CD4-positive, CD25-positive, alpha-beta regulatory T cell (primary cell): ENCODE results near the gene HDLBP. TPM values are rescaled to one million over a fixed set of nuclear protein-coding genes. Genes with fewer than 3 reads are reported as not detected.
"Not testable (repeated sequence)": the region's sequence is repeated elsewhere in the genome, so short reads cannot be mapped to it uniquely, and the experiment has no call there.

Experiments
- ATAC-seq, 2 donors: fragments of 150-1000 bp; cut with Tn5 transposase; one replicate each; pipeline ENCODE4 v1.10.0; 2021; ENCODE audit warnings: low read depth in 2 of 2, moderate number of reproducible peaks in 2 of 2, moderate library complexity in 1 of 2
- DNase-seq, 3 donors: peaks; one replicate each; pipeline versions ENCODE4 v3.0.0 to v3.0.0-alpha.2; 2012 to 2022; ENCODE audit warnings: mixed read lengths in 1 of 3
- H3K27ac ChIP-seq: one replicate; pipeline ENCODE4 v1.7.0; 2013; ENCODE audit warnings: mild to moderate bottlenecking, low read length; ENCODE audit not compliant: insufficient read depth, poor library complexity, severe bottlenecking
- H3K27me3 ChIP-seq: one replicate; pipeline ENCODE4 v1.7.0; 2013; ENCODE audit warnings: low read length; ENCODE audit not compliant: control insufficient read depth, insufficient read depth
- H3K36me3 ChIP-seq: one replicate; pipeline ENCODE4 v1.7.0; 2013; ENCODE audit warnings: mild to moderate bottlenecking, low read length, moderate library complexity; ENCODE audit not compliant: control insufficient read depth, insufficient read depth
- H3K4me1 ChIP-seq: 2 replicates; pipeline ENCODE4 v1.7.0; 2013; ENCODE audit warnings: mild to moderate bottlenecking, low read length; ENCODE audit not compliant: insufficient read depth, control insufficient read depth, poor library complexity, severe bottlenecking
- H3K4me3 ChIP-seq: one replicate; pipeline ENCODE4 v1.7.0; 2013; ENCODE audit warnings: low read depth, mild to moderate bottlenecking, low read length, moderate library complexity
- H3K9me3 ChIP-seq, 2 experiments: 1 replicate in 1 of 2; 2 replicates in 1 of 2; pipeline ENCODE4 v1.7.0; 2013; ENCODE audit warnings: low read length in 2 of 2, mild to moderate bottlenecking in 1 of 2, moderate library complexity in 1 of 2; ENCODE audit not compliant: control insufficient read depth in 2 of 2
- H3K27ac Mint-ChIP-seq, 3 donors: one replicate each; pipeline ENCODE4 v1.8.0; 2020 to 2022; ENCODE audit warnings: mild to moderate bottlenecking in 3 of 3, mixed read lengths in 3 of 3, moderate library complexity in 2 of 3
- H3K27me3 Mint-ChIP-seq: one replicate; pipeline ENCODE4 v1.8.0; 2022; ENCODE audit warnings: mild to moderate bottlenecking, mixed read lengths
- H3K36me3 Mint-ChIP-seq: one replicate; pipeline ENCODE4 v1.8.0; 2020; ENCODE audit warnings: mixed read lengths
- H3K4me1 Mint-ChIP-seq, 4 donors: one replicate each; pipeline ENCODE4 v1.8.0; 2020 to 2022; ENCODE audit warnings: mixed read lengths in 4 of 4, mild to moderate bottlenecking in 1 of 4
- H3K4me3 Mint-ChIP-seq, 4 donors: one replicate each; pipeline ENCODE4 v1.8.0; 2020 to 2022; ENCODE audit warnings: mild to moderate bottlenecking in 4 of 4, mixed read lengths in 4 of 4, moderate library complexity in 3 of 4
- H3K9me3 Mint-ChIP-seq, 7 donors: one replicate each; pipeline ENCODE4 v1.8.0; 2020 to 2022; ENCODE audit warnings: mixed read lengths in 7 of 7, mild to moderate bottlenecking in 3 of 7, moderate library complexity in 2 of 7
- polyA plus RNA-seq, 4 donors: library from polyadenylated mRNA; unstranded; fragments of 300-500 nt; fragmentation: Illumina TruSeq; gene quantifications; one replicate each; pipeline ENCODE4 v1.2.3, GENCODE V29; 2021
- total RNA-seq: library from RNA; stranded (reverse); gene quantifications from one replicate; pipeline ENCODE4 v1.2.3, GENCODE V29; 2022

The HDLBP gene
- total and polyA plus RNA-seq, 5 donors from 2014 or later, result 33.6 to 121 (median 41.7) TPM

- no peak for ATAC-seq
These were observed 114.6 kb downstream of the HDLBP start for GRCh38 chr2:241200822-241201395.

DNA sequence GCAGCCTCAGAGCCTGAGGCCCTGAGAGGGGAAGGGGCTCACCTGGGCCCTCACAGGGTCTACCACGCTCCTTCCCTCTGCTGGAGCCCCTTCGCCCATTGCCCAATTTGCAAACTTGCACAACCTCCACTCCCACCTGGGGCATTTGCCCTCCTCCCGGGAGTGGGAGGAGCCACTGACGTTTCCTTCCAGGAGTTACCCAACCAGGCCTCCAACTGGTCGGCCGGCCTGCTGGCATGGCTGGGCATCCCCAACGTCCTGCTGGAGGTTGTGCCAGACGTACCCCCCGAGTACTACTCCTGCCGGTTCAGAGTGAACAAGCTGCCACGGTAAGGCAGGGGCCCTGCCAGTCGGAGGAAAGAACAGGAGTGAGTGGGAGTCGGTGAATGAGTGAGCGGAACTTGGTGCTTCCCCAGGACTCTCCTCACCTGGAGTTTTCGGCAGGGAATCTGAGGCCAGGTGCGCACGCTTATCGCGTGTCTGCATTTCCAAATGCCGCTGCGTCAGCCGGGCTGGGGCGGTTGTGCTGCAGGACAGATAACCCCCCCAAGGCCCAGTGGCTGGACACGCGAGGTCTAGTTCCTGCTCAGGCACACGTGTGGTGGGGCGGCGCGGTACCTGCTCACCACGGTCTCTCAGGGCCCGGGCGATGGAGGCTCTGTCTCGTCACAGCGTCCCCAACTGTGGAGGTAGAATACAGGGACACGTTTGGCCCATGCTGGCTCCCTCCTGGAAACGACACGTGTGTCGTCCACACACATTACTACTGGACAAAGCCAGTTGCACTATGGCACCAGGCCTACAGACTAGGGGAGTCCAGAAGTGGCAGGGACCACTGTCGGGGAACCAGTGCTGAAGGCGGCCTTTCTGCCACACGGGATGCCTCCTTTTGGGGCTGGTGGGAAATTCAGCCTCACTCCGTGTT is 115.3 kb downstream of the HDLBP start:
- H3K36me3 Mint-ChIP-seq, result no peaks in the 10 kb centered on the region
- DNase-seq (no peak), ATAC-seq (no peak)
- no peaks in the 10 kb centered on the region for H3K9me3 Mint-ChIP-seq
- Histone ChIP-seq H3K36me3 (no peaks in the 10 kb centered on the region), H3K4me1 (no peaks in the 10 kb centered on the region), H3K9me3 (no peaks in the 10 kb centered on the region), H3K27me3 (no peaks in the 10 kb centered on the region), H3K4me3 (no peak overlapping the region), H3K27ac (no peak overlapping the region)
- H3K4me1 Mint-ChIP-seq, result no peaks in the 10 kb centered on the region
- H3K27ac Mint-ChIP-seq, result no peak overlapping the region
- H3K27me3 Mint-ChIP-seq, result no peaks in the 10 kb centered on the region
- no peak overlapping the region for H3K4me3 Mint-ChIP-seq

More at GRCh38 chr2:241200822-241201395, 114.6 kb downstream of the HDLBP start:
- no peak for DNase-seq
- H3K4me1 Mint-ChIP-seq, result no peaks in the 10 kb centered on the region
- no peaks in the 10 kb centered on the region for H3K27me3 Mint-ChIP-seq
- no peaks in the 10 kb centered on the region for H3K9me3 Mint-ChIP-seq
- no peaks in the 10 kb centered on the region for H3K27me3 ChIP-seq
- H3K36me3 ChIP-seq, result no peaks in the 10 kb centered on the region
- no peak overlapping the region for H3K27ac ChIP-seq
- no peaks in the 10 kb centered on the region for H3K4me1 ChIP-seq
- H3K4me3 ChIP-seq, result no peak overlapping the region
- no peaks in the 10 kb centered on the region for H3K36me3 Mint-ChIP-seq
- H3K4me3 Mint-ChIP-seq, result no peak overlapping the region
- H3K27ac Mint-ChIP-seq, result no peak overlapping the region
- no peaks in the 10 kb centered on the region for H3K9me3 ChIP-seq

DNA sequence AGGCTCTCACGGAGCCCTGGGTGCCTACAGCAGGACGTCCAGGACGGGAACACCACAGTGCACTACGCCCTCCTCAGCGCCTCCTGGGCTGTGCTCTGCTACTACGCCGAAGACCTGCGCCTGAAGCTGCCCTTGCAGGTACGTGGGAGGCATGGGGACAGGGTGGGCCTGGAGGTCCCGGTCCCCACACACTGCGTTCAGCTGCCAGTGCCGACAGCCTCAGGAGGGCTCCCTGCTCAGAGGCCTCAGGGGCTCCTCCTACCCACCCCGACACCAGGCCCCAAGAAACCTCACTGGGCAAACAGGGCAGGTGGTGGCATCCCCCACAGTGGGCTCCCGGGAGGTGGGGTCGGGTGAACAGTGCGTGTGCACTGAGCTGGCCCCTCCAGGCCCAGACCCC is 116.2 kb downstream of the HDLBP start:
- H3K27ac Mint-ChIP-seq, result no peak overlapping the region
- H3K4me1 Mint-ChIP-seq, result no peaks in the 10 kb centered on the region
- Histone ChIP-seq H3K4me1 (no peaks in the 10 kb centered on the region), H3K9me3 (no peaks in the 10 kb centered on the region), H3K27ac (no peak overlapping the region), H3K27me3 (no peaks in the 10 kb centered on the region), H3K36me3 (no peaks in the 10 kb centered on the region), H3K4me3 (no peak overlapping the region)
- DNase-seq (no peak), ATAC-seq (no peak)
- no peaks in the 10 kb centered on the region for H3K27me3 Mint-ChIP-seq
- H3K4me3 Mint-ChIP-seq, result no peak overlapping the region
- H3K36me3 Mint-ChIP-seq, result no peaks in the 10 kb centered on the region
- no peaks in the 10 kb centered on the region for H3K9me3 Mint-ChIP-seq

DNA sequence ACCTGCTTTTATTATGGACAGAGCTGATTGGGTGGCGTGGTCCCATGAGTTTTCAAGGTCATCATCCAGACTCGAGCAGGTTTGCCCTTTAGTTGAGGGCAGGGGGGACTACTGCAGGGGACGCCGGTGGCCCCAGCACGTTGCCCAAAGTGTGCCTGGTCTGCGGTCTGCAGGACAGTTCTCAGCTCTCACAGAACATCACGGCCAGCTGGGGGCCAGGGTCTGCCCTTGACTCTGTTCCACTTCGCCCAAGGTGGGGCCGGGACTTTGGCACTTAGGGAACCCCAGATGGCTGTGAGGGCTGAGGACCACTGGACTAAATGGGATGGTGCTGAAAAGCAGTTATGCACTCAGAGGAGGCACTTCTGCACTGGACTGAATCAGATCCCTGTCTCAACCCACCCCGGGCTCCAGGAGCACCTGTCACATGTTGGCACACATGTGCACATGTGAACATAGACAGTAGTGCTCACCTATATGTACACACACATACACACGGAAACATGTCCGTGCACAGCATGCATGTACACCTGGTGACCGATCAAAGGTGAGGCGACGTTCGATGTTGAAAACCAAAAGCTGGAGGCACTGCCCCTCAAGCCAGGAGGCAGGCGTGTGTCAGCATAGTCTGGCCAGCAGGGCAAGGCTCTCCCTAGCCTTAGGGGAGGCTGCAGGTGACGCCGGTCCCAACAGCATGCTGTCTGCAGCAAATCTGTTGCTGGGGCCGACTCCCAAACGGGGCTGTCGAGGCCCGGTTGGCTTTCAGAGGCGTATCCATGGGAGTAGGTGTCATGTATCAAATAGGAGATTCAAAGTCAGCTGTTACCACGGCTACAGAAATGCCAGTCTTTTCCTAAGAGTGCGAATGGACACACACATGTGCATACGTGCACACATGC is 116.8 kb downstream of the HDLBP start:
- no peak overlapping the region for H3K27ac Mint-ChIP-seq
- H3K36me3 Mint-ChIP-seq, result no peaks in the 10 kb centered on the region
- H3K27me3 ChIP-seq, result no peaks in the 10 kb centered on the region
- no peak overlapping the region for H3K4me3 Mint-ChIP-seq
- no peak overlapping the region for H3K4me3 ChIP-seq
- ATAC-seq (no peak), DNase-seq (no peak)
- H3K9me3 Mint-ChIP-seq, result no peaks in the 10 kb centered on the region
- no peaks in the 10 kb centered on the region for H3K9me3 ChIP-seq
- H3K27ac ChIP-seq, result no peak overlapping the region
- no peaks in the 10 kb centered on the region for H3K4me1 Mint-ChIP-seq
- no peaks in the 10 kb centered on the region for H3K36me3 ChIP-seq
- H3K4me1 ChIP-seq, result no peaks in the 10 kb centered on the region
- H3K27me3 Mint-ChIP-seq, result no peaks in the 10 kb centered on the region

DNA sequence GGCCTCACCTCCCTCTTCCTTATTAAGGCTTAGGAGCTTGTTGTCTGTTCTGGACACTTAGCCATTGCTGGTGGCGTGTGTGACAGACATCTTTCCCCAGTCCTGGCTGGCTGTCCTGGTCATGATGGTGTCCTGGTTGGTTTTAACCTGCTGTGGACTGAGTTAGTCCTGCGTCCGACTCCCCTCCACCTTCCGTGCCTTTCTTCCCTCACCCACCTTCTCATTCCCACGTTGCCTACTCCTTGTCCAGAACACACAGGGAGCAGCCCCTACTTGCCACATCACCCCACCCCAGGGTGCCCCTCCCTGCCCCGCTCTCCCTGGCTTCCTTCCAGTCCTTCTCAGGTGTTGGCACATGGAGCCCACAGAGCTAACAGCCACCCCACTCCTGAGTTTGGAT is 117.5 kb downstream of the HDLBP start:
- no peak overlapping the region for H3K27ac Mint-ChIP-seq
- DNase-seq (no peak), ATAC-seq (no peak)
- no peaks in the 10 kb centered on the region for H3K27me3 Mint-ChIP-seq
- Histone ChIP-seq H3K27ac (no peak overlapping the region), H3K4me3 (no peak overlapping the region), H3K9me3 (no peaks in the 10 kb centered on the region), H3K4me1 (no peaks in the 10 kb centered on the region), H3K27me3 (no peaks in the 10 kb centered on the region), H3K36me3 (no peaks in the 10 kb centered on the region)
- H3K4me1 Mint-ChIP-seq, result no peaks in the 10 kb centered on the region
- no peaks in the 10 kb centered on the region for H3K9me3 Mint-ChIP-seq
- H3K4me3 Mint-ChIP-seq, result no peak overlapping the region
- no peaks in the 10 kb centered on the region for H3K36me3 Mint-ChIP-seq

DNA sequence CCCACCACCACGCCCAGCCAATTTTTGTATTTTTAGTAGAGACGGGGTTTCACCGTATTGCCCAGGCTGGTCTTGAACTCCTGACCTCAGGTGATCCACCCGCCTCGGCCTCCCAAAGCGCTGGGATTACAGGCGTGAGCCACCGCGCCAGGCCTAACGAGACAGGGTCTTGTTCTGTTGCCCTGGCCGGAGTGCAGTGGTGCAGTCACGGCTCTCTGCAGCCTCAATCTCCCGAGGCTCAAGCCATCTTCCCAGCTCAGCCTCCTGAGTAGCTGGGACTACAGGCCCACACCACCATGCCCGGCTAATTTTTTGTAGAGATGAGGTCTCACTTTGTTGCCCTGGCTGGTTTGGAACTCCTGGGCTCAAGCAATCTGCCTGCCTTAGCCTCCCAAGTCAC is 118.2 kb downstream of the HDLBP start:
- H3K4me1 ChIP-seq, H3K27ac Mint-ChIP-seq, H3K36me3 ChIP-seq, H3K9me3 Mint-ChIP-seq, H3K9me3 ChIP-seq, H3K27me3 Mint-ChIP-seq, H3K4me3 ChIP-seq, H3K27ac ChIP-seq, ATAC-seq, H3K36me3 Mint-ChIP-seq, H3K4me3 Mint-ChIP-seq, H3K4me1 Mint-ChIP-seq, DNase-seq, H3K27me3 ChIP-seq: not testable (repeated sequence)

GRCh38 chr2:241195506-241196130 is 119.9 kb downstream of the HDLBP start:
- H3K4me1 ChIP-seq, result no peaks in the 10 kb centered on the region
- Mint-ChIP-seq H3K27me3 (no peaks in the 10 kb centered on the region), H3K9me3 (no peaks in the 10 kb centered on the region), H3K4me1 (no peaks in the 10 kb centered on the region), H3K4me3 (no peak overlapping the region), H3K36me3 (no peaks in the 10 kb centered on the region), H3K27ac (no peak overlapping the region)
- no peaks in the 10 kb centered on the region for H3K36me3 ChIP-seq
- H3K4me3 ChIP-seq, result no peak overlapping the region
- H3K27me3 ChIP-seq, result no peaks in the 10 kb centered on the region
- DNase-seq (no peak), ATAC-seq (no peak)
- H3K27ac ChIP-seq, result no peak overlapping the region
- H3K9me3 ChIP-seq, result no peaks in the 10 kb centered on the region
